Peyer's patch (tissue), 4 donors: ENCODE measurements around the gene SLC35A2.

ENCODE experiments used
- POLR2A ChIP-seq, 2 donors: fragments of 450-650 bp; IDR thresholded peaks; one replicate each; pipeline ENCODE4 v1.5.1; 2017; ENCODE audit warnings: antibody characterized with exemption in 2 of 2, mild to moderate bottlenecking in 2 of 2, moderate library complexity in 2 of 2
- TF ChIP-seq, protein P1 (sequence below), 6 experiments: fragments of 450-650 bp in 4 of 6; fragments of 200-600 bp in 2 of 6; sonication (generic) in 1 of 6; IDR thresholded peaks; one replicate each; pipeline ENCODE4 v1.5.1; 2017 to 2019; ENCODE audit warnings: antibody characterized with exemption in 6 of 6, mild to moderate bottlenecking in 3 of 6, moderate library complexity in 1 of 6

DNA sequence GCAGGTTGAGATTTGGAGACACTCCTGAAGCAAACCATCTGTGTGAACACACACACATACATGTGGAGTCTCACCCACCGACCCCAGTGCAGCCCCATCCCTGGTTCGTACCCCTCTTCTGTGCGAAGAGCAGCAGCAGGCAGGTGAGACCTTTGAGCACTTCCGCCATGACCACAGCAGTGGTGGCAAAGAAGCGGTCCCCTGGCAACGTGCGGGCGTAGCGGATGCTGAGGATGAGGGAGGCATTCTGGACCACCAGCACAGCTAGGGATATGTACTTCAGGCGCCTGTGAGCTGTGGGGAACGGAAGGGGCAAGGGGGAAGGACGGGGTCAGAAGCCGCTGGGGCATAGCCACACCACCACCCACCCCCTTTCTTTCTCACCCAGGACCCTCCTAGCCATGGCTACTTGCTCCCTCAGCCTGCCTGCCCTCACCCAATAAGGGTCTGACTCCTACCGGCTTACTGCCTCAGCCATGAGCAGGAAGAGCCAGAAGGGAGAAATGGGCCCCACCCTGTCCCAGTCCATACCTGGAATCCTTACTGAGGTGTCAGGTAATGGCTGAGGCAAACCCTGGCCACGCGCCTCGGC lies 1.6 kb downstream of the SLC35A2 start:
- no peak for TF ChIP-seq POLR2A (IDR thresholded peaks at IDR 0.05)
- TF ChIP-seq, protein P1, sequence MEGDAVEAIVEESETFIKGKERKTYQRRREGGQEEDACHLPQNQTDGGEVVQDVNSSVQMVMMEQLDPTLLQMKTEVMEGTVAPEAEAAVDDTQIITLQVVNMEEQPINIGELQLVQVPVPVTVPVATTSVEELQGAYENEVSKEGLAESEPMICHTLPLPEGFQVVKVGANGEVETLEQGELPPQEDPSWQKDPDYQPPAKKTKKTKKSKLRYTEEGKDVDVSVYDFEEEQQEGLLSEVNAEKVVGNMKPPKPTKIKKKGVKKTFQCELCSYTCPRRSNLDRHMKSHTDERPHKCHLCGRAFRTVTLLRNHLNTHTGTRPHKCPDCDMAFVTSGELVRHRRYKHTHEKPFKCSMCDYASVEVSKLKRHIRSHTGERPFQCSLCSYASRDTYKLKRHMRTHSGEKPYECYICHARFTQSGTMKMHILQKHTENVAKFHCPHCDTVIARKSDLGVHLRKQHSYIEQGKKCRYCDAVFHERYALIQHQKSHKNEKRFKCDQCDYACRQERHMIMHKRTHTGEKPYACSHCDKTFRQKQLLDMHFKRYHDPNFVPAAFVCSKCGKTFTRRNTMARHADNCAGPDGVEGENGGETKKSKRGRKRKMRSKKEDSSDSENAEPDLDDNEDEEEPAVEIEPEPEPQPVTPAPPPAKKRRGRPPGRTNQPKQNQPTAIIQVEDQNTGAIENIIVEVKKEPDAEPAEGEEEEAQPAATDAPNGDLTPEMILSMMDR (IDR thresholded peaks at IDR 0.05) = no peak
